GM19328 (cell line): ENCODE data around the gene OR5K1.

Experiments
- ATAC-seq: cut with Tn5 transposase; IDR thresholded peaks from one replicate; pipeline ENCODE4 v1.9.1; 2021; ENCODE audit warnings: mild to moderate bottlenecking, moderate library complexity; ENCODE audit not compliant: unreplicated experiment

Gene OR5K1

GRCh38 chr3:98513736-98514135 lies 50.7 kb downstream of the OR5K1 start:
- no peak for ATAC-seq

- ATAC-seq: no peak
Measured at GRCh38 chr3:98514948-98515347, 51.9 kb downstream of the OR5K1 start.

- ATAC-seq: no peak
Measured at GRCh38 chr3:98518816-98519215, 55.8 kb downstream of the OR5K1 start.

GRCh38 chr3:98519351-98519750 lies 56.4 kb downstream of the OR5K1 start:
- no peak for ATAC-seq

DNA sequence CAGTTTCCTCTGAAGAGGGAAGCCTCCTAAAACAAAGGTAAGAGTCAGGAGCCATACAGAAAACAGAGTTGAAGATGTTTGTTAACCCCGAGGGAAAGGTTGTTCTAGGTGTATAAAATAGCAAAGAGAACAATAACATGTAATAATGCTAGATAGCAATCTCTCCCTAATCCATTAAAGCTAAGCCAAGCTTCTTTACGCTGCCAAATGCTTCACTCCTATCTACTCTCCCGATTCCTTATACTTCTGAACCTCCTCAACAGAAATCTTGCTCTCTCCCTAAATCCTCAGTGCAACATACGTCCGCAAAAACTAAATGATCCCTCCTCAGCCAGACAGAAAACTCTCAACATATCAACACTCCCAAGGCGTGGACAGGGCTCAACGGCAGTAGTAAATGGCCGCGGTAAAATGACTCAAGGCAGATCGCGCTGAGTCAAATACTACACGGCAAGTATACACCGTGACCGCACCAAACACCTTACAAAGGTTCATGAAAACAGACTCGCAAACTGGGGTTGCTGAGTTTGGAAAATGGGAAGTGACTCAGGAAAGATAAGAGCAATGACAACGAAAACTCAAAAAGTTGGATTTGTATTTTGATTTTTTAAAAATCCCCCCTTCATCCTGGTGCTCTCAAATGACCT lies 59.0 kb downstream of the OR5K1 start:
- peak; percentile 36 for ATAC-seq
